Stimulated activated CD8-positive, alpha-beta memory T cell treated with anti-CD3 and anti-CD28 coated beads, Interleukin-15, amount 100 ng/mL, for 4 hours (primary cell): ENCODE measurements around the gene NOL4L.
"Not testable (repeated sequence)": the region's sequence is repeated elsewhere in the genome, so short reads cannot be mapped to it uniquely, and the experiment has no call there.

Source experiments
- DNase-seq, 2 donors: peaks; one replicate each; pipeline ENCODE4 v3.0.0-alpha.2; 2020; ENCODE audit warnings: low read depth in 2 of 2

The NOL4L gene

GRCh38 chr20:32596681-32597252 lies 11.6 kb upstream of the NOL4L start:
- DNase-seq: no peak

GRCh38 chr20:32595143-32595542 lies 10.0 kb upstream of the NOL4L start:
- no peak for DNase-seq

- not testable (repeated sequence) for DNase-seq
These were observed 9.5 kb upstream of the NOL4L start for GRCh38 chr20:32594669-32595068.

DNA sequence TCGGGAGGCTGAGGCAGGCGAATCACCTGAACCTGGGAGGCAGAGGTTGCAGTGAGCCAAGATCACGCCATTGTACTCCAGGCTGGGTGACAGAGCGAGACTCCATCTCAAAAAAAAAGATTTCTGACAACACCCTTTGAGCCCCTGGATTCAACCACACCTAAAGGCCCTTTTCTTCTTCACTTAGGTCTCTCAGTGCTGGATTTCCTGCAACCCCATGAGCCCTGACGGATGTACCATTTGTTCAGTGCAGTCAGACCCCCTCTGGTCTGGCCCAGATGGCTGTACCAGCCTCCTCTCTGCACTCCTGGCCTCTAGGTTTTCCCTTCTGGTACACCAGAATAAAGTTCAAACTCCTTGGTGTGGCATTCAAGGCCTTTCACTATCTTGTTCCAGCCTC lies 9.1 kb upstream of the NOL4L start:
- no peak for DNase-seq

DNA sequence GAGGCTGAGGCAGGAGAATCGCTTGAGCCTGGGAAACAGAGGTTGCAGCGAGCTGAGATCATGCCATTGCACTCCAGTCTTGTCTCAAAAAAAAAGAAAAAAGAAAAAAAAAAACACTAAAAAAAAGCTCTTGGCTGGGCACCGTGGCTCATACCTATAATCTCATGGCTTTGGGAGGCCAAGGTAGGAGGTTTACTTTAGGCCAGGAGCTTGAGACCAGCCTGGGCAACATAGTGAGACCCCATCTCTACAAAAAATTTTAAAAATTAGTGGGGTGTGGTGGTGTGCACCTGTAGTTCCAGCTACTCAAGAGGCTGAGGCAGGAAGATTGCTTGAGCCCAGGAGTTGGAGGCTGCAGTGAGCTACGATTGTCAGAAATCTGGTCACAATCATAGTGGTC lies 7.5 kb upstream of the NOL4L start:
- DNase-seq: not testable (repeated sequence)

GRCh38 chr20:32592022-32592421 lies 6.9 kb upstream of the NOL4L start:
- DNase-seq: no peak

DNA sequence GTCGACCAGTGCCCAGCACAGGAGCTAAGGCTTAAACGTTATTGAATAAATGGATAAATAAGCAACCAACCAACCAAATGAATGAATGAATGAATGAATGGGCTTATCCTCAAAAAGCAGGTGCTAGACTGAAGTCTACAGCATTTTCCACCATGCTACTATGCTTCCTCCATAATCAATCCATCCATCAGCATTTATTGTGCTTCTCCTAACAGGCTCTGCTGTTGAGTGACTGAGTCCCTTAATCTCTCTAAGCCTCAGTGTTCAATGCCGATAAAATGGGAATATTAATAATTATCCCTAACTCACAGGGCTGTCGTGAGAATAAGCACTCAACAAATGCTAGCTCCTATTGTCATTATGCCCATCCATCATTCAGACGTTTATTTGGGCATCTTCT lies 4.6 kb upstream of the NOL4L start:
- no peak for DNase-seq

GRCh38 chr20:32589256-32589655 lies 4.1 kb upstream of the NOL4L start:
- DNase-seq: no peak

GRCh38 chr20:32588040-32588439 lies 2.9 kb upstream of the NOL4L start:
- DNase-seq: no peak

- DNase-seq: no peak
These were observed 1.2 kb upstream of the NOL4L start for GRCh38 chr20:32586291-32586690.

GRCh38 chr20:32585586-32586127 lies 524 bp upstream of the NOL4L start:
- DNase-seq: no peak

DNA sequence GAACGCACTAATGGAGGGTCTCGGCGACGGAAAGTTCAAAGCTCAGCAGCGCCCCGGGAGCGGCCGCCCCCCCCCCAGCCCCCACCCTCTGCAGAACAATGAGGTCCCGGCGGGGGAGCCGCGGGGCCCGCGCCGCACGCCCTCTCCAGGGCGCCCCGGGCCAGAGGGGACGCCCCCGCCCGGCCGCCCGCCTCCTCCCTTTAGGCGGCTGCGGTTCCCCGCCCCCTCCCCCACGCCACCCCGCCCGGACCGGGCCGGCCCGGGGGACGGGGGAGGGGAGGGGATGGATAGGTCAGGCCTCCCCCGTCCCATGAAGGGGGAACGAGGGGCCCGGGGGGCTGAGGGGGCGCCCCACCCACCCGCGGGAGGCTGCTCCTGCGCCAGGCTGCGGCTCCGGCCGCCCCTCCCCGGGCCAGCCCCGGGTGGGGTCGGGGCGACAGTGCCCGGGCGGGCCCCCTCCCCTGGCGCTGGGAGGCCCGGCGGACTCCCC lies 1.5 kb downstream of the NOL4L start:
- no peak for DNase-seq

DNA sequence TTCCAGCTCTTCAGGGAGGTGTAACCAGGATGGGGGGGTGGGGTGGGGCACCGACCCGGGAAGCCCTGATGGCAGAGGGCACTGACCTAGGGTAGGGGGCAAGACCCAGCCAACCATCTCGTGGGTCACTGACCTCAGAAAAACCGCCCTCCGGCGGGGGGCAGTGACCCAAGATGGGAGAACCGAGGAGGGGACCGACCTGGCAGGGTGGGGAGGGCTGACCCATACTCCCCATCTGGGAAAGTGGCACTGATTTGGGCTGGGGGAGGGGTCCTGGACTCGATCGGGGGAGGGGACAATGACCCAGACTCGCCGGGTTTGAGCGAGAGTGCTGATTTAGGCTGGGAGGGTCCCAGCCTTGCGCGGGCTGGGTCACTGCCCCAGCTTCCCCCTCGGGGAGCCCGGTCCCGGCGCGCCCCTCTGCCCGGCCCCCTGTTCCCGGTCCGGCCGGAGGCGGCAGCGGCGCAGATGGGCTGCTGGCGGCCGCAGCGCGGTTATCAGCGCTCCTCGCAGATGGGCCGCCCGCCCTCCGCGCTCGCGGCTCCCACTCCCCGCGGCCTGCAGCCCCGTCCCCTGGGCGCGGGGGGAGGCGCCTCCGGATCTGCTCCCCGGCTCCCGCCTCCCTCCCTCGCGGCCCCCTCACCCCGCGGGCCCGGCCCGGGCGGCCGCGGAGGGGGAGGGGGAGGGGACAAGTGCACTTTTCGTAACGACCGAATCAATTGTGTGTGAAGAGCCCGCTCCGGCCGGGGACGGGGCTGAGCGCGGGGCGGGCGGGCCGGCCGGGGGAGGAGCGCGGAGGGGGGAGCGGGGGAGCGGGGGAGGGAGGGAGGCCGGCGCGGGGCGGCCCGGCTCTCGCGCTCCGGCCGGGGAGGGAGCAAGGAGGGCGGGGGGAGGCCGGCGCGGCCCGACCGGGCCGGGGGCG lies 2.2 kb downstream of the NOL4L start:
- no peak for DNase-seq

- DNase-seq: no peak
These were observed 3.1 kb downstream of the NOL4L start for GRCh38 chr20:32581839-32582658.

- no peak for DNase-seq
These were observed 3.9 kb downstream of the NOL4L start for GRCh38 chr20:32580970-32581838.

- no peak for DNase-seq
These were observed 4.7 kb downstream of the NOL4L start for GRCh38 chr20:32580219-32580969.

DNA sequence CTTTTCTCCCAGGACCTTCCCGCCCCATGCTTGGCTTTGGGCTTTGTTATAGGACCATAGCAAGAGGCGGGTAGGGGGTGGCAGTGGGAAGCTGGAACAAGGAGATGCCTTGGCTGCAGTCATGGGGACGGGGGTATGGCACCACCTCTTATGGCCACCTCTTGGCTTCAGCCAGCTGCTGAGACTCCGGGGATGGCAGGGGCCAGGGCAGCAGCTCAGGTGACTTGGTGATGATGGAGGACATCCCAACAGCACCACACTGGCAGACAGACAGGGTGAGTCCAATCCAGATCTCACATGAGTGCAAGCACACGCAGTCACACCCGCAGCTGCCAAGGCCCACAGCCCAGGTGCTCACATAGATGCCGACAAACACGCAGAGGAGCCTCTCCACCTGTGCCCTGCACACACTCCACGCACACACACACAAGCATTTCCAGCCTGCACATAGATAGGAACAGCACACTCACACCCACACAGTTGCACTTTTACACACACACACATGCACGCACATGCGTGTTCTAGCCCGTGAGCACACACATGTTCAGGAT lies 6.2 kb downstream of the NOL4L start:
- DNase-seq: no peak

- not testable (repeated sequence) for DNase-seq
These were observed 7.1 kb downstream of the NOL4L start for GRCh38 chr20:32578062-32578461.

DNA sequence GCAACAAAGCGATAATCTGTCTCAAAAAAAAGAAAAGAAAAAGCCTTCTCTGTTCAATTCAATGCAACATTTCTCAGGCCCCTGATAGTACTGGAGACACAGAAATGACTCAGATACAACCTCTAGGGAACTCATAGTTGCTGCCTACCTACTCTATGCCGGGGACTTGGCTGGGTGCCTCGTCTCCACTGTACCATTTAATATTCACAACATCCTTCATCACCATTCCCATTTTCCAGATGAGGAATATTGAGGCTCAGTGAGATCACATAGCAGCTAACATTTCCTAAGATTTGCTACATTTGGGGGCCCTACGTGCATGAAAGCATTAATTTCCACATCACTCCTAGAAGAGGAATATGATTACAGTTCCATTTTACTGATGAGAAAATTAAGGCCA lies 7.5 kb downstream of the NOL4L start:
- no peak for DNase-seq

GRCh38 chr20:32577023-32577422 lies 8.1 kb downstream of the NOL4L start:
- no peak for DNase-seq
